Osteocyte (in vitro differentiated cells): ENCODE data around the gene TMEM18. TPM values are rescaled to one million over a fixed set of nuclear protein-coding genes. Genes with fewer than 3 reads are reported as not detected.

Source experiments
- DNase-seq: peaks from one replicate; pipeline ENCODE4 v3.0.0; 2021; ENCODE audit warnings: mixed read lengths; ENCODE audit not compliant: unreplicated experiment; ENCODE audit errors: extremely low spot score
- H3K27ac Mint-ChIP-seq: one replicate; pipeline ENCODE4 v1.8.0; 2021; ENCODE audit warnings: mild to moderate bottlenecking, mixed read lengths; ENCODE audit not compliant: unreplicated experiment
- H3K27me3 Mint-ChIP-seq: one replicate; pipeline ENCODE4 v1.8.0; 2021; ENCODE audit warnings: mixed read lengths; ENCODE audit not compliant: unreplicated experiment
- H3K36me3 Mint-ChIP-seq: one replicate; pipeline ENCODE4 v1.8.0; 2021; ENCODE audit warnings: mixed read lengths; ENCODE audit not compliant: unreplicated experiment
- H3K4me1 Mint-ChIP-seq: one replicate; pipeline ENCODE4 v1.8.0; 2021; ENCODE audit warnings: mixed read lengths; ENCODE audit not compliant: unreplicated experiment
- H3K4me3 Mint-ChIP-seq: one replicate; pipeline ENCODE4 v1.8.0; 2021; ENCODE audit warnings: mild to moderate bottlenecking, moderate library complexity, mixed read lengths; ENCODE audit not compliant: unreplicated experiment
- H3K9me3 Mint-ChIP-seq: one replicate; pipeline ENCODE4 v1.8.0; 2021; ENCODE audit warnings: mixed read lengths; ENCODE audit not compliant: unreplicated experiment
- total RNA-seq: library from RNA; stranded (reverse); gene quantifications from 2 replicates; pipeline ENCODE4 v1.2.1, GENCODE V29; 2021
- TF ChIP-seq, protein P1 (sequence below): fragments of 200-600 bp; sonication (generic); IDR thresholded peaks from 2 replicates; pipeline ENCODE4 v1.5.0; 2021; ENCODE audit warnings: antibody characterized with exemption, mild to moderate bottlenecking, moderate library complexity

The TMEM18 gene
- total RNA-seq, 1 donor from 2014 or later: 32.8 TPM

DNA sequence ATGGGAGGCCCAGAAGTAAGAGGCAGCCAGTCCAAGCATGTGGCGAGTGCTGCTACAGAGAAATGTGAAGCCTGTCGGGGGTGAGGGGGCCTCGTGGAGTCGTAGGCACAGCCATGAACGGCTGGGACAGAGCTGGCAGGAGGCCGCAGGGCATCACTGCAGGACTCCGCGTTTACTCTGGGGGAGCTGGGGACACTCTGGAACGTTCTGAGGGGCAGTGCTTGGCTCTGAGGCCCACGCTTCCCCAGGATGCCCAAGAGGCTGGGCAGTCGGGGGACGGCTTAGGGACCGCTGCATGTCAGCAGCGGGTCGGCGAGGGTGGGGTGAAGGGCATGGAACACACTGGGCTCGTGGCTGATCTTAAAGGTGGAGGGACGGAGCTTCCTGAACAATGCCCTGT, 6.6 kb downstream of the TMEM18 start:
- Mint-ChIP-seq H3K4me1 (peaks cover 28% of the 10 kb centered on the region), H3K27me3 (no peaks in the 10 kb centered on the region), H3K36me3 (peaks cover 48% of the 10 kb centered on the region), H3K9me3 (peaks cover 1% of the 10 kb centered on the region), H3K27ac (no peak overlapping the region), H3K4me3 (no peak overlapping the region)
- no peak for DNase-seq
- TF ChIP-seq, protein P1, sequence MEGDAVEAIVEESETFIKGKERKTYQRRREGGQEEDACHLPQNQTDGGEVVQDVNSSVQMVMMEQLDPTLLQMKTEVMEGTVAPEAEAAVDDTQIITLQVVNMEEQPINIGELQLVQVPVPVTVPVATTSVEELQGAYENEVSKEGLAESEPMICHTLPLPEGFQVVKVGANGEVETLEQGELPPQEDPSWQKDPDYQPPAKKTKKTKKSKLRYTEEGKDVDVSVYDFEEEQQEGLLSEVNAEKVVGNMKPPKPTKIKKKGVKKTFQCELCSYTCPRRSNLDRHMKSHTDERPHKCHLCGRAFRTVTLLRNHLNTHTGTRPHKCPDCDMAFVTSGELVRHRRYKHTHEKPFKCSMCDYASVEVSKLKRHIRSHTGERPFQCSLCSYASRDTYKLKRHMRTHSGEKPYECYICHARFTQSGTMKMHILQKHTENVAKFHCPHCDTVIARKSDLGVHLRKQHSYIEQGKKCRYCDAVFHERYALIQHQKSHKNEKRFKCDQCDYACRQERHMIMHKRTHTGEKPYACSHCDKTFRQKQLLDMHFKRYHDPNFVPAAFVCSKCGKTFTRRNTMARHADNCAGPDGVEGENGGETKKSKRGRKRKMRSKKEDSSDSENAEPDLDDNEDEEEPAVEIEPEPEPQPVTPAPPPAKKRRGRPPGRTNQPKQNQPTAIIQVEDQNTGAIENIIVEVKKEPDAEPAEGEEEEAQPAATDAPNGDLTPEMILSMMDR: no peak

DNA sequence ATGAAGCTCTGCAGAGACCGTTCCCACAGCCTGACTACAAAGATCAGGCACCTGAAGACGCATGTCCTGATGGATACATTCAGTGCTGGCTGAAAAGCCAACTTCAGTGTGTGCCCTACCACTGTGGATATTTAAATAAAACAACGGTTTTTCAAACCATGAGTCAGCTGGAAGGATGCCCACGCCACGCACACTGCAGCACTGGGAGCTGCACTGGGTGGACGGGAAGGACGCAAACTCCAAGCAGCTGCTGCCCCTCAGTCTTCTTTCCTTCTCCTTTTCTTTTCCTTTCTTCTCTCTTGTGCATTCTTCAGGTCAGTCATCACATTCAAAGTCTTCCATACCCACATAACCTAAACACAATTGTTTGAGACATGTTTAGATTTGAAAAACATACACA, 7.9 kb downstream of the TMEM18 start:
- no peak for DNase-seq
- Mint-ChIP-seq H3K36me3 (peaks cover 53% of the 10 kb centered on the region), H3K4me3 (no peak overlapping the region), H3K4me1 (peaks cover 15% of the 10 kb centered on the region), H3K9me3 (peaks cover 10% of the 10 kb centered on the region), H3K27ac (no peak overlapping the region), H3K27me3 (no peaks in the 10 kb centered on the region)
- TF ChIP-seq, protein P1: no peak

DNA sequence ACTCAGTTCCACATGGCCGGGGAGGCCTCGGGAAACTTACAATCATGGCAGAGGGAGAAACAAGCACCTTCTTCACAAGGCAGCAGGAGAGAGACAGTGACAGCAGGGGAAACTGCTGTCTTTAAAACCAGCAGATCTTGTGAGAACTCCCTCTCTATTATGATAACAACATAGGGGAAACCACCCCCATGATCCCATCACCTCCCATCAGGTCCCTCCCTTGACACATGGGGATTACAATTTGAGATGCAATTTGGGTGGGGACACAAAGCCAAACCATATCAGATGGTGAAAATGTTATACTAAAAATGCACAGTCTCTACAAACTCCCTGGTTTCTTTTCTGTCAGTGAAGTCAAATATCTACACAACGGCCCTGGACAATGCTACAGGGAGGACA, 9.2 kb downstream of the TMEM18 start:
- peaks cover 62% of the 10 kb centered on the region for H3K36me3 Mint-ChIP-seq
- peaks cover 8% of the 10 kb centered on the region for H3K4me1 Mint-ChIP-seq
- no peak overlapping the region for H3K27ac Mint-ChIP-seq
- no peaks in the 10 kb centered on the region for H3K27me3 Mint-ChIP-seq
- H3K4me3 Mint-ChIP-seq: no peak overlapping the region
- H3K9me3 Mint-ChIP-seq: peaks cover 10% of the 10 kb centered on the region
- no peak for DNase-seq
- TF ChIP-seq, protein P1: no peak

DNA sequence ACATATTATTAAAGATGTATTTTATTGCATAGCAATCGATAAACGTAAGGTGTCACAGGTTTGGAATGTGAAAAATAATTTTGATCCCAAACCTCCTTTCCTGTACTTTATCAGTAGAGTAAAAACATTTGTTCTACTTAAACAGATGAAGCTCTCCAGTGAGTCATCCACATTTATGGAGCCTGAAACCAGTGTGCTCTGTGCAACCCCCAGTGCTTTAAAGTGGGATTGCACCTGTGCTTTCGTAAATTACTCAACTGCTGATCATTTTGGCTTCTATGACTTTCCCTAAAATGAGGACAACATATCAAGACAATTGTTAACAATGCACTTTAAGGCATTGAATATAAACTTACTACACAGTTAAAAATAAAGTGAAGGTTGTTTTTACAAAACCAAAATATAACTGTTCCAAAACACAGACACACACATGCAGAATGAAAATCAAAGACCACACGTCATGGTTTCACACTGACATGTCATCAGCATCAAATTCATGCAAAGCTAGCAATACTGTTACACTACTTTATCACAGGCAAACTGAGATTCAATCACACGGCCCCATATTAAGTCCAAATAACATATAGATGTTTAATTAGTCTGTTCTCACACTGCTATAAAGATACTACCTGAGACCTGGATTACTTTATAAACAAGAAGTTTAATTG, 9.7 kb downstream of the TMEM18 start:
- TF ChIP-seq, protein P1: peak; percentile 61
- peaks cover 6% of the 10 kb centered on the region for H3K4me1 Mint-ChIP-seq
- DNase-seq: no peak
- H3K27ac Mint-ChIP-seq: no peak overlapping the region
- peaks cover 10% of the 10 kb centered on the region for H3K9me3 Mint-ChIP-seq
- H3K4me3 Mint-ChIP-seq: no peak overlapping the region
- no peaks in the 10 kb centered on the region for H3K27me3 Mint-ChIP-seq
- H3K36me3 Mint-ChIP-seq: peaks cover 56% of the 10 kb centered on the region

DNA sequence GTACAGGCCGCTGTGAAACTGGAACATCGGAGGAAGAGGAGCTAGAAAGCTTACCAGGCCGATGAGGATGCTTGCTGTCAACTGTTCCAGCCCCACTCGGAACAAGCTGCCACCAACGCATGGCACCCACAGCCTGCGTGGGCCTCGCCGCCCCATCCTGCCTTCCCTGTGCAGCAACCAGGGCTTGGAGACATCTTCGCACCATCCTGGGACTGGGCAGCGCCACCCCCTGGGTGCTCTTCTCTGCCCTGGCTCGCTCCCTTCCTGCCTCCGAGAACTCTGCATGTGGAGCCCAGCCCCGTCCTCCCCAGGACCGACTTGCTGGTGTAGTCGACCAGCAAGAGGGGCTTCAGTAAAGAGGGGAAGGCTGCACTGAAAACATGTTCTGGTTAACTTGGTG, 10.8 kb downstream of the TMEM18 start:
- Mint-ChIP-seq H3K4me3 (no peak overlapping the region), H3K36me3 (peaks cover 56% of the 10 kb centered on the region), H3K27ac (no peak overlapping the region), H3K4me1 (peaks cover 6% of the 10 kb centered on the region), H3K27me3 (no peaks in the 10 kb centered on the region), H3K9me3 (peaks cover 10% of the 10 kb centered on the region)
- DNase-seq: no peak
- TF ChIP-seq, protein P1: no peak
